GM19438 (cell line): ENCODE data around the gene UST.

Experiments
- ATAC-seq: cut with Tn5 transposase; IDR thresholded peaks from one replicate; pipeline ENCODE4 v1.9.1; 2021; ENCODE audit warnings: low read depth; ENCODE audit not compliant: unreplicated experiment

Gene UST

DNA sequence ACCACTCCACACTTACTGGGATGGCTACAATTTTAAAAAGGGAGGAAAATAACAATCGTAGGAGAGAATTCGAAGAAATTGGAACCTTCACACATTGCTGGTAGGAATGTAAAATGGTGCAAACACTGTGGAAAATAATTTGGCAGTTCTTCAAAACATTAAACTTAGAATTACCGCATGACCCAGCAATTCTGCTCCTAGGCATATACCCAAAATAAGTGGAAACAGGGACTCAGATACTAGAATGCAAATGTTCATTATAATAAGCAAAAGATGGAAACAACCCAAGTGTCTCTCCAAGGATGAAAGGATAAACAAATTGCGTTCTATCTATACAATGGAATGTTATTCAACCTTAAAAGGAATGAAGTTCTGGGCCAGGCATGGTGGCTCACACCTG, 325.2 kb downstream of the UST start:
- ATAC-seq, result no peak

DNA sequence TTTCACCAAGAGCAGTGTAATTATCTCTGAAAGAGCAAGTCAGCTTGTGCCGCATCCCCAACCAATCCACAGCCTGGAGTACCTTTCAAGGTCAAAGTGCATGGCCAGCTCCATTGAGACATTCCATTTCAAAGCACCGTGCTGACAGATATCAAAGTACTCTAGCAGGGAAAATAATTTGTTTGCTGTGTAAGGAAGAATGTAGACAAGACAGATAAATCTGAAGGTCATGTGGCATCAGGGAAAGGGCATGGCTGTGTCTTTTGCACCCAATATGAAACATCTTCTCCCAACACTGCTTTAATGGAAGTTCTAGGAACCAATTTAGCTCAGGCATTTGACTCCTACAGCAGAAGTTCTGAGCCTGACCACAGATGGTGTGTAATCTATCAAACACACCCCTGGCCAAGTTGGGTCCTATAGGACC, 328.0 kb downstream of the UST start:
- ATAC-seq, result no peak

DNA sequence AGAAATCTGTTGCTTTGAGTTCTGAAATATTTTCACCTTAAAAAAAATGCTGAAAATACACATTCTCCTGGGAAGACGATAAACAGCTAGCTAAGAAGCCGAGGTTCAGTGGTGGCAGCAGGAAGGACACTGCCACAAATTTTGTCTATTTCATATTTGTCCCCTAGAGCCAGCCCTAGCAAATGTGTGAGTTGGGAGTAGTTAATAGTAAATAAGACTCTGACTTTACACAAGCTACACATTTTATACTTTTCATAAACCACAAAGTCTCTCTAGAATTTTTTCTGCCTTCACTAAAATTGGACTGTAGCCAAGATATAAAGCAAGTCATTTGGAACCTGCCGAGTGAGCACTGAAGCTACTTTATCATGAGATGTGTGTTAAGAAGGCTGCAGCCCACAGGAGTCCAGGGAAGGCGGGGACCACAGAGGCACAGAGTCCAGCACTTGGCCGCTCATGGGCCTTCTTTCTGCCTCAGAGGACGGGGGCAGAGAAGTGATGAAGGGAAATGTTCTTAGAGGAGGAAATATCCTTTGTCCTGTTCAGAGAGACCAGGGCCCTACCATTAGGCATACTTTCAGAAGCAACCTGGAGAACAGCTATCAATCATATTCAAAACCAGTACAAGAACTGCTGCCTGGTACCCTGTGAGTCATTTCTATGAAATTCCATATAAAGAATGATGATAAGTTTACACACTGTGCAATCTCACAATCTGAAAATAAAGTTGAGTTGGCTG, 329.0 kb downstream of the UST start:
- ATAC-seq, result no peak

DNA sequence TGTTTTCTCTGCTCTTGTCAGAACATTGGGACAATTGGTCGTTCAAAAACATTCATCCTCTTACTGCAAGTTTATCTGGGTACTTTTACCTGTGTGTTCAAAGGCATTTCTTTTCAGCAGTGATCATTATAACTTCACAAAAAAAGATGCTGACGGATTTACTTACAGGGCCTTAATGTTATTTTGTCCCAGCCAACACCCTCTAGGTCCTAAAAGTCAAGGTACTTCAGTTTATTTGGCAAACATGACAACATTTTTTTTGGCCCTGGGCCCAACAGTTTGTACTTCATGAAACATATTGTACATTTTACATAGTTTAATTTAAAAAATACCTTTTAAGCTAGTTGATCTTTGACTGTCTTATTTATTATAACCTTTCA, 329.5 kb downstream of the UST start:
- ATAC-seq, result no peak

DNA sequence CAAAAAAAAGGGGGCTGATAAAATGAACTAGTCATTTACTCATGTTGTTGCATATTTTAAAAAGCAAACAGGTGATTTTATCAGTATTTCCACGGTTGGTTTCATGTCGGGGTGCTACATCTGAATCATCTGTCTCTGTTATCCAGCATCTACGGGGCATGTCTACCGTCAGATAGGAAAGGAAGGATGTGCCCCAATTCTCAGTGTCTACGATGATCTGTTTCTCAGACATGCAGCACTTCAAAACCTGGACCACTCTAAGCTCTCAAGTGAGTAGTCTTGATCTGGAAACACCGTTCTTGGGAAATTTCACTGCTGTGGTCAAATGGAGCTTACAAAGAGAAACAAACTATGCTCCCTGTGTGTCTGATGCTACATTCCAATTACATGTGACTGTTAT, 330.4 kb downstream of the UST start:
- ATAC-seq, result no peak

DNA sequence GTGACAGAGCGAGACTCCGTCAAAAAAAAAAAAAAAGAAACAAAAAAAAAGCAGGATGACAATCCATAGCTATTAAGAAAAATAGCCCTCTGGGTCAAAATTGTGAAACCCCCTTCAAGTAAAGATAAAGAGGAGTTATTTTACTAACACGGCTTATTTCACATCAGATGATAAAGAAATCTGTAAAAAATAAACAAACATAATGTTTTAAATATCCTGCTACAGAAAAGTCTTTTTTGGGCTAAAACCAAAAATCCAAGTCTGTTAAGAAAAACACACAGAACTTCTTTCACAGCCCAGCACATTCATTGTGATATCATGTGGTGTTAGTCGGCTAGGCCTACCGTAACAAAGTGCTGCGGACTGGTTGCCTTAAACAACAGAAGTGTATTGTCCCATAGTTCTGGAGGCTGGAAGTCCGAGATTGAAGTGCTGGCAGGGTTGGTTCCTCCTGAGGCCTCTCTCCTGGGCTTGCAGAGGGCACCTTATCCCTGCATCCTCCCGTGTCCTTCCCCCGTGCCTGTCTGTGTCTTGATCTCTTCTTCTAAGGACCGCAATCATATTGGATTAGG, 331.5 kb downstream of the UST start:
- ATAC-seq, result no peak

DNA sequence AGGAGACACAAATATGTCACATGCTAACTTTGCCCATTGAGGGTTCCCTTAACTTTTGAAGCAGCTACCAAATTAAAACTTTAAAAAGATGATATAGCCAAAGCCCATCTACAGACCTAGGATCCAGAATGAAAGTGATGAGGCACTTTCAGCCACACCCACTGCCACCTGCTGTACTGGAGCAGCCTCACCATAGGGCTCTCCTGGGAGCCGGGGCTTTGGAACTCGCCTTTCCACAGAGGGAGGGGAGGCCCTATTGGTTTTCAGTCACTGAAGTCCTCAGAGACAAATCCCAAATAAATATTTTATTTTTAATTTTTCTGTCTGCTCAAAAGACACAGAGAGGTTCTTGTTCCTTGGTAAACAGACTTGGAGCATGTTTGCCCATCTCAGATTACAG, 332.6 kb downstream of the UST start:
- no peak for ATAC-seq

DNA sequence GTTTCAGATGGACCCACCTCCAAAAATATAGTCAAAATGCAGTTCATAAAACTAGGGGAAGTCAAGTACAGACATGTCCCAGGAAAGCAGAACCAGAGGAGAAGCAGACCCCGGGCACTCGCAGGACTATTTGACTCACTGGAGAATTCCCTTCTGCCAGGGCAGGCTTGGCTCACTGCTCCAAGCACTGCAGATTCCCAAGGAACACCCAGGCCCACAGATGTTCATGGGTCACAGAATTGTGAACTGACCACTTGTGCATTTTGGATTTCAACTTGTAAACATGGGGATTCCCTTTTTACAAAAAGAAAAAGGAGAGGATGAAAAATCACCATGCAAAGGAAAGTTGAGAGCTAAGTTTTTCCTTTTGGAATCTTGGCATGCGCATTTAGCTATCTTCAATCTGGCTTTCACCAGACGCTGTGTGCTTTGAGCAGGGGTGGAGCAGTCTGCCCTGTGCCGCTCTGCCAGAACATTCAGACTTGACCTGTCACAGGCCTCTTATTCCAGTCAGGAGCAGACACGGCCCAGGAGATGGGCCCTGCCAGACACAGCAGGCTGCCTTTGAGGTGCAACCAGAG, 333.2 kb downstream of the UST start:
- no peak for ATAC-seq

DNA sequence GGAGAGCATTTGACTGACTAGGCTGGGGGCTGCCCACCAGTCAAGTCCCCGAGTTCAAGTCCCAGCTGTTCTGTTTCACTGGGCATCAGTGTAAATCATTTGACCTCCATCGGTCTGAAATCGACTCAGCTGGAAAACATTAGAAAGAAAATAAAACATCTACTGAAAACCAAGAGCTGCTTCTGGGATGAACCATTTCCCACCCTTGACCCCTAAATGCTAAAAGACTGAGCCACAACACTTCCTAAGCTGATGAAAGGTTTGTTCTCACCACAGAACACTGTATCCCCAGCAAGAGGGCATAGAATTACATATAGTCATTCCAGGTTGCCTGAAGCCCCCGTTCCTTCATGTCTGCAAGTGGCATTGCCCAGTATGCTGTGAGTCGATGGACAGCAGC, 333.7 kb downstream of the UST start:
- ATAC-seq, result no peak

DNA sequence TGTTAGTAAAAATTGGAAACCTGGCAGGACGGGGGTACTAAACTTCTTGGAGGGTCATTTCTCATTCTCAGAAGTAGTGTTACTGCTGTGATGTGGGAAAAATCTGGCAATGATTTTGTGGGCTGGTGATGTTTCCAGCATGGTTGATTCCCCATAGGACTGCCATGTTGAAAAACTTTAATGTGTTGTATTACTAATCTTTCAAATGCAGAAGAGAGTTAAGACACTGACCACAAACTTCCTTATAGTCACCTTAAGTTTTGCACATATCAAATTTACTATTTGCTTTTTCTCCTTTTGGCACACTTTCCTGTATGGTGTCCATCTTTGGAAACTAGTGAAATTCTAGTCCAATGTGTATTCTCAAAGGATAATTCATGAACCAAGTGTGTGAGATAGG, 334.5 kb downstream of the UST start:
- no peak for ATAC-seq

DNA sequence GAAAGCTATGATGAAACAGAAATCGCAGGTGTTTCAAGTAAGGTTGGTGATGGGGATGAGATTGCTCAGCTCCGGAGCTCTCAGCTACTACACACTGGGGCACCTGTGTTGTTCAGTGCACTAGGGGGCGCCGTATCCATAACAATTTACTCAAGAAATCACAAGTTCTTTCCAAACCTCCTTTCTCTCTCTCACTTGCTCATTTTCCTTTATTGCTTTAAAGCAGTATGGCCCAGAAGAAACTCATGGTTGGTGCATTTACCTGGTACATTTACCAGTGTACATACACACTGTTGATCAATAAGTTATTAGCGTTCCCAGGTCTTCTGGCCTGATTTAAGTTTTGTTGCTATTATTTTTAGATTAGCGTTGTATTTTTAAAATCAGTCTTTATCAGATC, 335.5 kb downstream of the UST start:
- peak; percentile 65 for ATAC-seq

DNA sequence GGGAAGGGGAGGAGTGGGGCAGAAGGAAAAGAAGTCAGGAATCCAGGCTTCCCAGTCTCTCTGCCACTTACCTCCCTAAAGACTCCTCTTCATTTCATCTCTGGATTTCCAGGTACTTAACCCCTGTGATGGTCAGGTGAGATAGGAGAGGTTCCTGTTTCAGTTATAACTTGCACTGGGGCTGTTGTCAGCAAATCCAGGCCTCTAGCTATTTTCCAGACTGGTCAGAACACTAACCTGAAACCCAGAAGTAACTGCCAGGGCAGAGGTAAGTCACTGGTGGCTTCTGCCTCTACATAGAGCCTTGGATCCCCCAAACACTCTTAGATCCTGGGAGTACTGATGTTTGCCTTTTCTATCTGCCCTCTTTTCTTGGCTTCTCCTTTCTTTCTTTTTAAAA, 337.2 kb downstream of the UST start:
- ATAC-seq, result no peak

DNA sequence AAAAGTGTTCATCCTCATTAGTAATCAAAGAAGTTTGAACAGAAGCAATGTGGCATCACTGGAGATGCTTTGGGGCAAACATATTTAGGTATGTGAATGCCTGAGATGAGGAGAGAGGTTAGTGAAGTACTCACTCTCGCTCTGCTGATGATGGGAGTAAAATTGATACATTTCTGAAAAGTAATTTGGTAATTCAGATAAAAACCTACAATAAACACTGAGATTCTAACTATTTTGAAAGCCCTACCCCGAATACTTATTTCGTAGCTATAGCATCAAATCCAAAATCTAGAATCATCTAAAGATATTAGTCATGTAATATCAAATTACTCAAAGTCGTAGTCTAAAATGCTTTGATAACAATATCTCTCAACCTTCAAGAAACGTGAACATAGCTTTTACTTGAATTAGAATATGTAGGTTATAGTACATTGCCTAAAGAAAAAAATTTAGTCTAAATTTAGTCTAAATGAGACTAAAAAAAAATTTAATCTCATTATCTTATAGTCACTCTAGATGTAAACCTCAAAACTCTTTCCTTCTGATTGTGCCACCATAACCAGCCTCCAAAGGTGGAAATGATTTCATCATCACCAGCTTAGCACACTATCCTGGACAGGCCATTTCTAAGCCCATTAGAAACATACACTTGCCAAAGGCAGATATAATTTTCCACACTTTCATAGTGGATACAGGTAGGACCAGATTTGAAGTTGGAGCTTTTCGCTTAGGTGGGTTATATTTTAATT, 338.2 kb downstream of the UST start:
- no peak for ATAC-seq

DNA sequence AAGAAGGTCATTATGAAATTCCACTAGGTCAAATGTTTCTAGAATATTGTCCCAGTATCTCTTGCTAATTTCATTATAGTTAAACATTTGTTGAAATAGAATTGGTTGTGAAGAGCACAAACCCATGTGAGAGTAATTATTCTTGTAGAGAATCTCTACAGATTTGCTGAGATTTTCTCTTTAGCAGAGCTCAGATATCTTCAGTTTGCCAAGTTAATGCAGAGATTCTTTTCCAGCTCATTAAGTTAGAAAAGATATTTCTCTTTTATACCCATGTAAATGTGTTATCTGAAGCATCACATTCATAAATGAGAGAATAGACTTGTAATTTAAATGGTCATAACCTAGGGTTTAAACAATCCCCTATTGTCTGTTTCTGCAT, 338.7 kb downstream of the UST start:
- no peak for ATAC-seq

DNA sequence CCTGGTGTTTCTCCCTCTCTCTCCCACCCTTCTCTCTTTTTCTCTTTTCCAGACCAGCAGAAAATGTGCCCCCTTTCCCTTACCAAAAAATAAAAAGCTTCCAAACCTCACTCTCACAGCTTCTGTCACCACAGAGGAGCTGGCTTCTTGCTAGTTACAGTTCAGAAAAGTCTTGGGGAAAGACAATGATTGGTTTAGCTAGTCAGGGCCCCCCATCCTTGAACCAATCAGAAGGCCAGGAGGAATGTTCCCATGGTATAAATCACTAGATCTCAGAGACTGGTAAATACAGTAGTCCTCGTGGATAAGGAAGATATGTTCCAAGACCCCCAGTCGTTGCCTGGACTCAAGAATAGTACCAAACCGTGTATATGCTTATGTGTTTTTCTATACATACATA, 339.5 kb downstream of the UST start:
- ATAC-seq, result no peak

DNA sequence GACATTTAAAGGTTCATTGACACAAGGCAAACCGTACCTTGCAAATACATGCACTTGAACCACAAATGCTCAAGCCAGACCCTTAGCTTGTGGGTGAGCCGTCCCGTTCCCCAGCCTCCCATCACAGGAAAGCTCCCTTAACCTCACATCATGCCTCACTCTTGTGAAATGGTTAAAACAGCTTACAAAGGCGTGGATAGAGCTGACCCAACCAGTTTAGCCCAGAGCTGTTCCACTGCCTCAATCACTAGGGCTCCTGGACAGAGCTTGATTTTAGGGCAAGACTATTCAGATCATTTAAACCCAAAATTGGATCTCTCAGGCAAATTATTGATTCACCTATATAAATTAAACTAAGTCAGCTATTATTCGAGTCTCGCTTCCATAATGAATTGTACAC, 341.1 kb downstream of the UST start:
- no peak for ATAC-seq

DNA sequence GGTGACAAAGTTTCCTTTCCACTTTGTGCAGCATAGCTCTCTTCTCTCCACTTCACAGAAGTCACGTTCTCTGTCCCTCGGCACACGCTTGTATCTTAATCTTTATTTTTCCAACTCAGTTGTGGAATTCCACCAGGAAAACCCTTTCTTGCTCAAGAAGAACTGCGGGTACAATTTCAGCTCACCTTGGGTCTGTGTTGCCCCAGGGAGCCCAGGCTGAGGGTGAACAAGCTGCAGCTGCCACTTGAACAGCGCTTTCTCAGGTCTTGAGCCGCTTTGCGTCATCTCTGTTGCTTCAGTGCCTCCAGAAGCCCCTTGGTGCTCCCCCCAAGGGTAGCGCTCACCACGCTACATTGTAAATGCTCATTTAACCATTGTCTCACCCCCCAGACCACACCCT, 341.5 kb downstream of the UST start:
- no peak for ATAC-seq

DNA sequence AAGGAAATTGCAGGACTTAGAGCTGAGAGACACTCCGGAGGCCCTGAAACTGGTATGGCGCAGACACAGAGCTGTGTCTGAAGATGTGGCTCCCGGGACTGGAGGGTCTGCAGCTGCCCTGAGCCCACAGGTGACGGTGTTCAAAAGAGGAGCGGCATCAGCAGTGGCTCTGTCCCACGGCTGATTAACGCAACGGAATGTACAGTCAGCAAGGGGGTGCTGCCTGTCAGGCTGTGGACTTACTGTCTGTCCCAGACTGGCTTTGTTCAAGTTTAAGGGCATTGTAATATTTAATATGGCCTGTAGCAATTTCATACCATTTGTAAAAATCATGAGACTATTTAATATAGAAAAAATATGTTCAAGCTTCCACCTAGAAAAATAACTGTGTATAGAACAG, 342.7 kb downstream of the UST start:
- ATAC-seq, result no peak

DNA sequence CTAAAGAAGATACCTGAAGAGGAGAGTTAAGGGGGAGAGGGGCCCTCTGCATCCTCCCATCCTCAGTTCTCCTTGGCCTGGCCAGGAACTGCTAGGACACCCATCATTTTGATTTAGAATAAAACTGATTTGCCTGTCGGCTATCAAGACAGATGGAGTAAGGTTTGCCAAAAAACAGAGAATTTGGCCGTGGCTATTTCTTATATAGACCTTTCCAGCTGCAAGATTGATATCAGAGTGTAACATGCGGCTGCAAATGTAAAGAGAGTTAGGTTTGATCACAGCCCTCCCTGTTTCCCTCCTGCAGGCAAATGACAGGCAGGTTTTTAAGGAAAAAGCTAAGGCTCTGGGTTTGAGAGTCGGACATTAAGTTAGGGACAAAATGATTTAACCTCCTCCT, 344.1 kb downstream of the UST start:
- ATAC-seq, result no peak

DNA sequence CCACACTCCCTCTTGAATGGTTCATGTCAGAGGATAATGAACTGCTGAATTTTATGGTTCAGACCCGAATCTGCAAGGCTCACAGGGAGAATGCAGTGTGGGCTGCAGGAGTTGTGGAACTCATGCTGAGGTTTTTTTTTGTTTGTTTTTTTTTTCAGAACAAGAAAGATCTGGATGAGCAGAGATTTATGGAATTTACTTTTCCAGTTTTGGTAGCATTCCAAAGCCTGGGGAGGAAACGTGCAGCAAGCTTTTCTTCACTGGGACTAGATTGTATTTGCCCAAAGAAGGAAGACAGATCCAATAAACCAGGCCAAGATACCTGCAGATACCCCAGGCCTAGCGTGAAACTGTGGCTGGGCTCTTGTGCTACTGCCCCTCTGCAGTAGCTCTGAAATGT, 346.8 kb downstream of the UST start:
- ATAC-seq, result no peak

DNA sequence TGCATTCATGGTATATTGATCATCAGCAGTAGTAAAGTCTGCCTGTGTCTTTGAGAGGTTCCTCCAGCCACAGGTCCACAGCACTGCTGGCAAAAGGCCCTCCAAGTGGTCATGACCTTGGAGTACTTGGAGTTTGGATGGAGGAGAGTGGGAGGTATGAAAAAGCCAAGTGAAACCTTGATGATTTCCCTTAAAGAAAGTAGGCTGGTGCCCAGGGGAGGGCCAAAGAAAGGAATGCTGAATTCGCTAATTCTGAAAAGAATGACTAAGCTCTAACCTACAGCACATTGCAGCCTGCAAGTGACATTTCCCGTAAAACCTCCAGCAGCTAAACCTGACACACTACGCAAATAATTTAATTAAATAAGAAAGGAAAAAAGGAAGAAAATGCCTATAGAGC, 347.3 kb downstream of the UST start:
- ATAC-seq, result no peak

DNA sequence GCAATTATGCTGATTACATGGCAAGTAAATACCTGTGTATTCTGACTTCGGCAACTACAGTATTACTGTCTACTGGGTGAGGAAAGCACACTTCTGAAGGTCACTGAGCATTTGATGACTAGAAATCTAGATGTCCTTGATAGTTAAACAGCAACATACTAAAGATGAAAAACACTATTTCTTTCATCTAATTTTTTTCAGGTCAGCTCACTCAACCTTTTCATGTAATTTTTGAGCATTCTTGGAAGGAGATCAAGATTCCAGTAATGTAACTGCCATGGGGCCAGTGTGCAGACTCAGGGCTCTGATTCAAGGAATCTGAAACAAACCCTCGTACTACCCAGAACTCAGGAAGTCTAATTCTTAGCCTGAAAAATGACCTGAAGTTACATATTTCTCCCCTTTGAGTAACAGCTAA, 348.1 kb downstream of the UST start:
- no peak for ATAC-seq
